ENCODE data around the gene SEMA3B.

DNA sequence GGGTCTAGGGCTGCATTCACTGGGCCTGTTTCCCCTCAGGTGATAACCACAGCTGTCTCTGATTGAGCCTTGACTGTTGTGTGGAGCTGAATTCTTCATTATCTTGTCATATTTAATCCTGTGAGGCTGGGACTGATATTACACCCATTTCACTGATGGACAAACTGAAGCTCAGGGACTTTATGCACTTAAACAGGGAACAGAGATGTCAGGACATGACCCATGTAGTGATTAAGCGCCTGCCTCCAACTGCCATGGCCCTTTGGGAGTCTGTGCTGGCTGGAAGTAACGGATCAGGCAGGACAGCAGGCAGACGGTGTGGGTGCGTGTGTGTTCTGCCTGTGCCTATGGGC is 25.4 kb upstream of the SEMA3B start:
- TF ChIP-seq CTCF (IDR thresholded peaks at IDR 0.05) (no peak), POLR2A (IDR thresholded peaks at IDR 0.05) (no peak)

Data from gastroesophageal sphincter (tissue), 3 donors.